M059J (cell line): ENCODE data around the gene ZNF106. TPM values are rescaled to one million over a fixed set of nuclear protein-coding genes. Genes with fewer than 3 reads are reported as not detected.
A peak's percentile ranks its signal among the peaks of the same experiment; 100 is the strongest.

Source experiments
- DNase-seq: peaks from one replicate; pipeline ENCODE4 v3.0.0-alpha.2; 2012; ENCODE audit warnings: low read depth
- total RNA-seq: library from RNA; depleted of rRNA; stranded (reverse); fragments of >200 nt; shearing (Covaris generic); gene quantifications from 2 replicates; pipeline ENCODE4 v1.2.3, GENCODE V29; 2014; rRNA removed

The ZNF106 gene
- total RNA-seq = 13.8 and 27.8 TPM in 2 replicates

DNA sequence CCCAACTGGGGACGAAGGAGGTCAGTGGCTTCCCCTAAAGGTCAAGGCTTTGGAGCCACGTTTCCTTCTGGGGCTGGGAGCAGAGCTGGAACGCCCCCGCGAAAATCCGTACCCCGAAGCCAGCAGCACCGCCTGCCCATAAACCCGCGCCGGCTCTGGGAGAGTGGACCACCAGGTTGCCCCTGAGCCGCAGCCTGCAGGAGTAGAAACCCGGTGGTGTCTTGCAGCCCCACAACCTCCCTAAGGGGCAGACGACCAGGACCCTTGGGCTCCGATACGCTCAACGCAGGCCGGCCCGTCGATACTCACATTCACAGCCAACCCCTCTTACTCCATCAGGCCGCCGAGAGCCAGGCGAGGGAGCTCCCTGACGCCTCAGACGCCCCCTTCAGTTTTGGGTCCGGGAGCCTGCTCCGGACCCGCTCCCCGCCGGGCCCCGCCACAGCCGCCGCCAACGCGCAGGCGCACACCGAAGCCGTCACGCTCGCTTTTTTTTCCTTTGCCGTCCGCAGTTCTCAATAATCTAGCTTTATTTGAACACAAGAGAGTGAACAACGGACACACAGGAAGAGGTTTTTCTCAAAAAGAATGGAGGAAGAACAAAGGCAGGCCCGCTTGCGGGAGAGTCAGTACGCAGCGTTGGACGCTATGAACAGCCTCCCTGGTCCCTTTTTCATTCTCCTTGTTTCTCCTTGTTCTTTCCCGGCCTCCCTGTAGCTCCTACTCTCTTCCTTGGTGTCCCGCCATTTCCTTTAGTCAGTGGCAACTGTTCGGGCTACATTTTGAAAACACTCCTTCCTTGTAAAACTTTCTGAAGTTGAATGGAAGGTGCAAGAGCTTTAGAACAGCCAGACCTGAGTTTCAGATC lies at the start of gene ZNF106:
Gene ZNF106 (minus strand): TSS at position 471 of the 868 bp plus-strand sequence. CDS start 18,852 bp downstream, outside the sequence.
- DNase-seq = peak; percentile 88

DNA sequence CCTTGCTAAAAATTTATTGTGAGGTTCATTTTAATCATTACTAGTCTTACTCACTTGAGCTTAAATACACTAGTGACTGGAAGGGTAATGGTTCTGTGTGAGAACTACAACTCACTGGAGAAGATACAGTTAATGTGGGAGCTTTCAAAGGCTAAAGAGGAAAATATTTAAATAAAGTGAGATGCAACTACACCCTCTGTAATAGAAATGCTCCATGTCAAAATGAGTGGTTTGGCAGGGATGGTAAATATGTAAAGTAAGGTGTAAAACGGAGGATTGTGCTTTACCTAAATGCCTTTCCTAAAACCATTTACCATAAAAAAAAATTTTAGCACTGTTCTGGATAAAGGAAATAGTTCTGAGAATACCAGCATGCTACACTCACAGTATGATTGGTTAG lies 42.3 kb upstream of the ZNF106 start:
- DNase-seq = no peak

DNA sequence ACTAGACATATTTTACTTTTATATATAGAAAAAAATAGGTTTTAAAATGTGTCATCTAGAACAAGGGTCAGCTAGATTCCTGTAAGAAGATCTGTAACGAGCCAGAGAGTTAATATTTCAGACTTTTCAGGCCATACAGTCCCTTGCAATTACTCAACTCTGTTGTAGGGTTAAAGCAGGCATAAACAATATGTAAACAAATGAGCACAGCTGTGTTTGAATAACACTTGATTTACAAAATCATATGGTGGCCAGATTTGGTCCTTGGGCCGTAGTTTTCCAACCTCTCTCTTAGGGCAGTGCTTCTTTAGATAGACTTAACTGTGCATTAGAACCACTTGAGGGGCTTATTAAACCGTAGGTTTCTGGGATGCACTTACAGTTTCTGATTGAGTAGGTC lies 38.0 kb upstream of the ZNF106 start:
- no peak for DNase-seq

DNA sequence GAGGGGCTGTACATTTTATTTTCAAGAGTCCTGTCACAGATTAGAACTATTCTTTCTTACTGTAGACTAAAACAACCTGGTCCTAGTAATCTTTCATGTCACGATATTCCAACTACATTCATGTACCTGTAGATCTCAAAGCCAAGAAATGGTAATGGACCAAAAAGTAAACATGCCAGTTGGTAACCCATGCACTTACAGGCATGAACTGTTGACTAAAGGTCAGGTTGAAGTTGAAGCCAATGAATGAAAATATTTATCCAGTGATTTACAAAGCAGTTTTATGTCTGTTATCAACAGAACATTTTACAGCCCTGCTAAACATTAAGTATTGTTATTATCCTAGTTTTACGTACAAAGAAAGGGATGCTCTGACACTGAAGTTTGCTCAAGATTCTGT lies 32.4 kb upstream of the ZNF106 start:
- no peak for DNase-seq

DNA sequence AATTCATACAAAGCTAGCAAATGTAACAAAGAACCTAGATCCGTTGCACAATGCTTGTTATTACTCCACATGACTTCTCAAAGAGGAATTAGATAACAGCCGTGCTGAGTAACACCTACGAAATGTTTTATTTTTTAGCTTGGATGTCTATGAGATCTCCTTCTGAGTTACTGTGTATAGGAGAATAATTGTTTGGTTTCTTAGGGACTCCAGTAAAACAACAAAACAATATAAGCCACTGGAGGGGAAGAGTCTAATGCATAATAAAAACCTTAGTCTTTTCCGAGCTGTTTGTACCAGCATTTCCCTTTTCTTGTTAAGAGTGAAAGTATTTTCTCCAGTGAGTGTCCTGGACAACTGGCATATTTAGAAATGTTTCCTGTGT lies 20.1 kb upstream of the ZNF106 start:
- peak; percentile 46 for DNase-seq

DNA sequence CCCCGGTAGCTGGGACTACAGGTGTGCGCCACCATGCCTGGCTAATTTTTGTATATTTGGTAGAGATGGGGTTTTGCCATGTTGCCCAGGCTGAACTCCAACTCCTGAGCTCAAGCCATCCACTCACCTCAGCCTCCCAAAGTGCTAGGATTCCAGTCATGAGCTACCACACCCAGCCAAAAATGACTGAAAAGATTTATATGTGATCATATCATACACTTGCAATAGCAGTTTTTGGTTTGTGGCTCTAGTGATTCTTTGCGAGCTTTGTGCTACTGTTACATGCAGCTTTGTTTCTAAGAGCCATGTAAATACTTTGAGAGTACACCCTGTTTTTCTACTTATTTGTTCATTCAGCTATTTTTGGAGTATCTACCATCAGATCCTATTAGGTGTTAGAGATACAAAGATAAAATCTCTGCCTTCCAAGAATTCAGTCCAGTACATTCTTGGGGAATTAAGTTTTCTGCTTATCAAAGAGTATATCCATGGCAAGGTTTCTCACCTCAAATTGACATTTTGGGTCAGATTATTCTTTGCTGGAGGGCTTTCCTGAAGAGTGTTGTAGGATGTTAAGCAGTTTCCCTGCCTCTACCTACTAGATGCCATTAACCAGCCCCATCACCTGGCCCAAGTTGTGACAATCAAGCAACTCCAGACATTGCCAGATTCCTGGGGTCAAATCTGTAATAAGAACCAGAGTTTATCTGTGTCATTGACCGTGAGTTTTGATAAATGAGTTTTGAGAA lies 19.5 kb upstream of the ZNF106 start:
- DNase-seq = peak; percentile 20

DNA sequence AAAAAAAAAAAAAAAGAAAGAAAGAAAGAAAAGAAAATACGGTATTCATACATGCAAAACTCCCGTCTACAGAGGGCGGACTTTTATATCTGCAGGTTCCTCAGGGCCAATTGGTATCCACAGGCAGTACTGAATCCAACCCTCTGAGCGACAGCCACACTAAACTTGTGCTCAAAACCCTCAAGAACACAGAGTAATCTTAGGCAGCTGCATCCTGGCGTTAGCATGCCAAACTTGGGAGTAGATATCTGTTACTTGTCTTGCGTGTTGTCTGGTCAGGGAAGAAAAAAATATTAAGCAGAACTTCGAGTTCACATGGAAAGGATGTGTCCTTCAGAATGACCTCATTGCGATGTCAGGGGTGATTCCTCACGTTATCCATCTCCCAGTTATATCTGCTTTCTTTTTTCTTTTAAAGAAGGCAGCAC lies 17.3 kb upstream of the ZNF106 start:
- DNase-seq = no peak

DNA sequence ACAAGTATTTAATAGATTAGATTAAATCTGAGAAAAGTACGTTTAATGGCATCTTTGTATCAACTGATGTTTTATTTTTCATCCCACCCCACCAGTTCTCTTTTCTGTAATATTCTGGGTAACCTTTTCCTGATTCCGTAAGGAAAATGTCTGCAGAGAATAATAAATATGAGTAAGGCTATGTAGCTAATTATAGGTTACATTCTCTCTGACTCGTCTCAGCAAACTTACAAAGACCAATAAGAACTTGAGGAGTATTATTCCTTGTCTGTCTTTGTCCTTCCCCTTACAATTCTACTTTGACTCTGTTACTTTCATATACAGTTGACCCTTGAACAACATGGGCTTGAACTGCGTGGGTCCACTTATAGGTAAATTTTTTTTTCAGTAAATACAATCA lies 16.6 kb upstream of the ZNF106 start:
- DNase-seq = no peak

DNA sequence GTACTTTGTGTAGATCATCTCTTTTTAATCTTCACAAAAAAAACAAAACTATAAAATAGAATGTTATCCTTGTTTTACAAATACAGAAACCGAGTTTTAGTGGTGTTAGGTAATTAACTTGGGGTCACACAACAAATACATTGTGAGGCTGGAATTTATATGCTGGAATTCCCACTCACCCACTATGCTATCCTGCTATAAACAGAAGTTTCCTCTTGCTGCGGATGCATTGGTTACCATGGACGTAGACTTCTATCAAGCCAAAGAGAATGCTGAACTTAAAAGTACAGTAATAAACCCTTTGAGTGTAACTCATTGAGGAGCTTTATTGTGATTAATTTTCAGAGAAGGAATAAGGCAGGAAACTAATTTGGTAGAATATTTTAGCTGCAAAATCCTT lies 13.7 kb upstream of the ZNF106 start:
- DNase-seq = no peak

DNA sequence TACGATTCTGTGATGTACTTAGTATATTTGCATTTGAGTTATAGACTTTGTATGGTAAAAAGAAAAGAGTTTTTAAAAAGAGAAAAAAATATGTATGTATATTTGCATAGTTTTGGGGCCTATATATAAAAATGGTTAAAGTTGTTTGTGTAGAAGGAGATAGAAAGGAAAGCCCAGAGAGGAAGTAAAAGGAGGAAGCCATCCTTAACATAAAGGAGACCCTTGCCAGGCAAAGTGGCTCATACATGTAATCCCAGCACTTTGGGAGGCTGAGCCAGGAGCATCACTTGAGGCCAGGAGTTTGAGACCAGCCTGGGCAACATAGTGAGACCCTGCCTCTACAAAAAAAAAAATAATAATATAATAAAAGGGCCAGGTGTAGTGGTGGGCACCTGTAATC lies 12.9 kb upstream of the ZNF106 start:
- no peak for DNase-seq

DNA sequence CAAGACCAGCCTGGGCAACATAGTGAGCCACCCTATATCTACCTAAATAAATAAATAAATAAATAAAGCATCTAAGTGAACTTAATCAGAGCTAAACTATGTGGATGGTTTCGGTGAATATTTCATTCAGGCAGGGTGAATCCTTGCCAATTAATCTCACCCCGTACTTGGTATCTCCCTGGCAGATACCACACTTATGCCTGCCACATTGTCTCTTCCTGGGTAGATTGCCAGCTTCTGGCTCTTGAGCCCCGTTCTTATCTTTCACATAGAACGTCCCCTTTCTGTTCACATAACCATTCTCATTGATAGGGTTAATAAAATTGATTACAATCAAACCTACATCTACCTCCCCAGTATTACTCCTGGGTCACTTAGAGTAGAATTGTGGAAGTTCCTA lies 11.5 kb upstream of the ZNF106 start:
- DNase-seq = no peak

DNA sequence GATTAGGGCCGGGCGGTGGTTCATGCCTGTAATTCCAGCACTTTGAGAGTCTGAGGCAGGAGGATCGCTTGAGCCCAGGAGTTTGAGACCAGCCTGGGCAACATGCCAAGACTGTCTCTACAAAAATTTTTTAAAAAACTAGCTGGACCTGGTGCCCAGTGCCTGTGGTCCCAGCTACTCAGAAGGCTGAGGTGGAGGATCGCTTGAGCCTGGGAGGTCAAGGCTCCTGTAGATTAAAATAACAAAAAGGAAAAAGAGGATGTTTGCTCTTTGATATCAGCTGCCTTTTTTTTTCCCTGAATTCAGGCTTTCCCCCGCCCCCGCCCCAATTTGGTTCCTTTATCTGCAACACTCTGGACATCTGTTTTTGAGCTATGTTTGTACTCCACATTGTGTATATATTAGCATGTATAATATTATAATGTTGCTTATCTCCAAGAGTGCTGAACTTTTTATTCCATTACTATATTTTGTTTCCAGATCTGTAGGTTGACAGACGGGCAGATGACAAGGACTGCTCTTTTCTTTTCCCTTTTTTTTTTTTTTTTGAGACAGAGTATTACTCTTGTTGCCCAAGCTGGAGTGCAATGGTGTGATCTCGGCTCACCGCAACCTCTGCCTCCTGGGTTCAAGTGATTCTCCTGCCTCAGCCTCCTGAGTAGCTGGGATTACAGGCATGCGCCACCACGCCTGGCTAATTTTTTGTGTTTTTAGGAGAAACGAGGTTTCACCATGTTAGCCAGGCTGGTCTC lies 9.1 kb upstream of the ZNF106 start:
- peak; percentile 33 for DNase-seq

DNA sequence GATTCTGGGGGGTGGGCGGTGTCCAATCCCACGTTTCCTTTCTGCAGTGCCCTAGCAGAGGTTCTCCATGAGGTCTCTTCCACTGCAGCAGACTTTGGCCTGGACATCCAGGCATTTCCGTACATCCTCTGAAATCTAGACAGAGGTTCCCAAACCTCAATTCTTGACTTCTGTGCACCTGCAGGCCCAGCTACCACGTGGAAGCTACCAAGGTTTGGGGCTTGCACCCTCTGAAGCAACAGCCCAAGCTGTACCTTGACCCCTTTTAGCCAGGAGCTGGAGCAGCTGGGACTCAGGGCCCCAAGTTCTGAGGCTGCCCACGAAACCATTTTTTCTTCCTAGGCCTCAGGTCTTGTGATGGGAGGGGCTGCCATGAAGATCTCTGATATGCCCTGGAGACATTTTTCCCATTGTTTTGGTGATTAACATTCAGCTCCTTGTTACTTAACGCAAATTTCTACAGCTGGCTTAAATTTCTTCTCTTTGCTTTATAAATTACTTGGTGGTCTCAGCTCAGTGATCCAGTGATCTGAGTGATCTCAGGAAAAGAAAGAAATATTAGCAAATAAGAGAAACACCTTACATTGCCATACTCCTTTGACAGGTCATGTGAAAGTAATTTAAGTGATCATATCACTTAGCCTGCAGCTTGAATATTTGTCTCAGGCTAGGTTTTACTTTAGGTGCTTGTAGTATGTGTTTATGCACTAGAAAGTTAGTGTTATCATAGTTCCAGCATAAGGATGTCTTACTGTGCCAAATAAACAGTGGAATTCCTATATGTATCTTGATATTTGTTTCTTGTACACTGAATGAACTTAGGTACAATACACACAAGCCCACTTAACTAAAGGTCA lies 7.5 kb upstream of the ZNF106 start:
- peak; percentile 38 for DNase-seq

DNA sequence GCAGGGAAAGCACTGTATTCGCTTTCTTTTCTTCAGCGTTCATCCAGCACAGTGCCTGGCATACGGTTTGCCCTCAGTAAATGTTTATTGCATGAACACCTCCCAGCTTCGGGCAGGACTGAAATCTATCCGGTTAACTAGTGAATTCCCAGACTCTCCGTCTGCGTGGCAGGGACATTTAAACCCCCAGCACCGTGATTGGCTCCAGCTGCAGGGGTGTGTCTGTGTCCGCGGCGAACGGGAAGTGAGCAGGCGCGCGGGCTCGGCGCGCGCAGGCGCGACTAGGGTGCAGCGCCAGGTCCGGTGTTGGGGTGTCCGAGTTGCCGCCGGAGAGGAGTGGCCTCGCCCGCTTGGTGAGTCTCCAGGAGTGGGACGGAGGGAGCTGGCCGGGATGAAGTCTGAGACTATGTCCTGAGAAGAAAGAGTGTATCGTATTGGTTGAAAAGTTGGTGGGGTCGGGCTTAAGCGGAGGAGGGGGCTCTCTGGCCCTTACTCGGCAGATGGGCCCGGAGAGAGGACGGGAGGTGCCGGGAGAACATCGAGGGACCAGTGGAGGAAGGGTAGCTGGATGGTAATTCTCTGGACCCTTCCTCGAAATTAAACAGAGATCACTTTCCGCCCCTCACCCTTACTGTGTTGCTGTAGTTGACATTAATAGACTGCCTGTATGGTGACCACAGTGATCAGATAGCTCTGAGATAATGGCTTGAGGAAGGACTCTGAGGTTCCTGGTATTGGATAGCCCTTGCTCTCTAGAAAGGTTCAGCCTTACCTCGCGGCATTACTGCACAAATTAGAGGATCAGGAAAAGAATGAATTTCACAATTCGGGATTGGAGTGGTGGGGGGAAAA lies 4.6 kb upstream of the ZNF106 start, which contains the start of gene SNAP23:
Gene SNAP23 (plus strand): TSS at position 274 of the 852 bp plus-strand sequence. CDS start 16,213 bp downstream, outside the sequence.
- peak; percentile 96 for DNase-seq

DNA sequence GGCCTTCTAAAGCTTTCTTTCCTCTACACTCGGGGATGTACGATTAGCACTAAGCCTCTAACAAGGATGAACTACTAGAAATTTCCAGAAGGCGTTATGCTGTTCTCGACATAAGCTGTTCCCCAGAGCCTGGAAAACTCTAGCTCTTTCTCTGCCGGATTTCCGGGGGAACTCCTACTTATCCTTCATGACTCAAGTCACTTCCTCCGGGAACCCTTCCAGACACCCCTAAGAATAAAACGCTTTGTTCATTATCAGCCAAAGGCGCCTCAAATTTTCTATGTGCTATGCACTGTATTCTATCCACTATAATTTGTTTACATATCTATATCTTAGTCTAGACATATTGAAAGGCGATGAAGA lies 4.0 kb upstream of the ZNF106 start:
- peak; percentile 82 for DNase-seq

DNA sequence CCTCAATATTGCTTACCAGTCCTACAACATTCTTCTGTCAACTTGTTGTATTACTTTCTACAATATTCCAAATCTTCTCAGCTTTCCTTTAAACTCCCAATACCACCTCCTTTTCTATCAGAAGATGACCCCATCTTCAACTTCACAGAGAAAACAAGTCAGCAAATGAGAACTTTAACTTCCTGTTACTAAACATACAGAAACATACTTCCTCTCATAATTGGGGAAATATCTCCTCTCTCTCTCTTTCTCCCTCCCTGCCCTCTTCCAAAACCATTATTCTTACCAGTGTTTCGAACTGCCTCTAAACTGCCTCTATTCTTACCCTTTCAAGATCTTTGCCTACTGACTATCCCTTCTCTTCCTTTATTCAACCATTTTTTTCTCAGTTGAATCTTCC lies 2.7 kb upstream of the ZNF106 start:
- no peak for DNase-seq

DNA sequence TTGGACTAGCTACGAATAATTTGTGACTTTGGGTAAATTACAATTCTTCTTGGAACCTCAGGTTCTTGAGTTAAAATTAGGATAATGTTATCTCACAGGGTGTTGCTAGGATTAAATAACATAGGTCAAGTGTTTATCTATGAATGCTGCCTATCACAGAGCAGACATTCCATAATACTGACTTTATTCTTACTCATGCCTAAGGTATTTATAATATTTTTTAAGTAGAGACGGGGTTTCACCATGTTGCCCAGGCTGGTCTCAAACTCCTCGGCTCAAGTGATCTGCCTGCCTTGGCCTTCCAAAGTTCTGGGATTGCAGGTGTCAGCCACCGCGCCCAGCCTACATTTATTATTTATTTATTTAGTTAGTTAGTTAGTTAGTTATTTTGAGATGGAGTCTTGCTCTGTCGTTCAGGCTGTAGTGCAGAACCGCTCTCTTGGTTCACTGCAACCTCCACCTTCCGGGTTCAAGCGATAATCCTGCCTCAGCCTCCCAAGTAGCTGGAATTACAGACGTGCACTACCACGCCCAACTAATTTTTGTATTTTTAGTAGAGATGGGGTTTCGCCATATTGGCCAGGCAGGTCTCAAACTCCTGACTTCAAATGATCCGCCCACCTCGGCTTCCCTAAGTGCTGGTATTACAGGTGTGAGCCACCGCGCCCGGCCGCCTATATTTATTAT lies 741 bp upstream of the ZNF106 start:
- peak; percentile 80 for DNase-seq

DNA sequence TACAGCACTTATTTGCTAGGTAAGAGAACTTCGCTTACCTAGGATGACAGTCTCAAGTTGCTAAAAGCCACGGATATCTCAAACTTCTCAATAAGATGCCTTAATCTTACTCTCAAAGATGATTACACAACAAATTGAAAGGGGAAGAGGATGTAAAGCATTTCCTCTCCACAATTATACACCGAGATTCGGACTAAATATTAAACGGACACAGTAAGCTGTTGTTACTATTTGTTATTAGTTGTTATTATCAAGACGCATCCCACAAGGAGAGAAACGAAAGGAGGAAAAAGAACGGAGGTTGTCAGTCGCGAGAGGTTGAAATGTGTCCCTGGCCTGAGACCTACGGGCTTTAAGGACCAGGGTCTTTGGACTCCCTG lies 660 bp downstream of the ZNF106 start:
- DNase-seq = peak; percentile 26

DNA sequence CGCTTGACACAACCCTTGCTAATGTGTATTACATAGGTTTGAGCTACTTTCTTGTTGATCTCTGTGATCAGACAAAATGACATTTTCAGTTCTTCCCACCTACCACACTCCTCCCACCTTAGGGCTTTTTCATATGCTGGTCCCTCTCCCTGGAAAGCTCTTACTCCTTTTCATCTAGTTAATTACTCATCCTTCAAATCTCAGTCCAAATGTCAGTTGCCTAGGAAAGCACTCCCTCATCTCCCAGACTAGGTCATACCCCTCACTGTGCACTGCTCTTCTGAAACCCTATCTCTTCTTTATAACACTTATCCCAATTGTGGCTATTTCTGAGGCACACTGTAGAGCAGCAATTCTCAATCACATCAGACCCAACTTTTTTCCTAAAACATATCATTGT lies 7.3 kb downstream of the ZNF106 start:
- DNase-seq = no peak

DNA sequence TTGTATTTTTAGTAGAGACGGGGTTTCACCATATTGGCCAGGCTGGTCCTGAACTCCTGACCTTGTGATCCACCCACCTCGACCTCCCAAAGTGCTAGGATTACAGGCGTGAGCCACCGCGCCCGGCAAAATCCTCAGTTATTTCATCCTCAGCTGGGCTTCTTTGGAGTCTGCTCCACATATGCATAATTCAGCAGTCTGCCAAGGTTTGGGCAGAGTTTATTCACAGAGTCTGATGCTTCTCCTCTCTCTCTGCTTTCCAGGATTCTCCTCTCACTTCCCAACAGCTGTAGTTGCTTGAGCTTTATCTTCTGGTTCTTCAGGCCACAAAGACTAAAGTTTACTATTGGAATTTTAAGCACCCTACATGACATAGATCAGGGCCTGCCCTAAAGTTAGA lies 8.2 kb downstream of the ZNF106 start:
- no peak for DNase-seq
